H9 (cell line): Measurements from ENCODE around the gene ZNF445. TPM values are rescaled to one million over a fixed set of nuclear protein-coding genes. Genes with fewer than 3 reads are reported as not detected.

ENCODE experiments used
- DNase-seq: peaks from one replicate; pipeline ENCODE4 v3.0.0-alpha.2; 2017
- H2AFZ ChIP-seq: one replicate; pipeline ENCODE4 v1.6.1; 2013; ENCODE audit warnings: mild to moderate bottlenecking, low read length, control low read depth, moderate library complexity
- H2AK5ac ChIP-seq: 2 replicates; pipeline ENCODE4 v1.6.1; 2013; ENCODE audit warnings: low read length, control low read depth, mixed read lengths; ENCODE audit not compliant: insufficient read length
- H2BK120ac ChIP-seq: one replicate; pipeline ENCODE4 v1.6.1; 2013; ENCODE audit warnings: low read depth, mild to moderate bottlenecking, low read length, control low read depth, inconsistent platforms; ENCODE audit not compliant: poor library complexity, severe bottlenecking
- H2BK12ac ChIP-seq: 2 replicates; pipeline ENCODE4 v1.6.1; 2013; ENCODE audit warnings: low read length, control low read depth, mixed read lengths, low read depth; ENCODE audit not compliant: insufficient read length
- H2BK15ac ChIP-seq: 2 replicates; pipeline ENCODE4 v1.6.1; 2013; ENCODE audit warnings: low read depth, low read length, control low read depth
- H2BK20ac ChIP-seq: one replicate; pipeline ENCODE4 v1.6.1; 2013; ENCODE audit warnings: low read depth, mild to moderate bottlenecking, low read length, control low read depth, inconsistent platforms; ENCODE audit not compliant: poor library complexity, severe bottlenecking
- H2BK5ac ChIP-seq: 2 replicates; pipeline ENCODE4 v1.6.1; 2013; ENCODE audit warnings: low read length, control low read depth, mixed read lengths; ENCODE audit not compliant: insufficient read length
- H3K14ac ChIP-seq: 2 replicates; pipeline ENCODE4 v1.6.1; 2013; ENCODE audit warnings: low read length, control low read depth; ENCODE audit not compliant: insufficient read depth
- H3K18ac ChIP-seq: 2 replicates; pipeline ENCODE4 v1.6.1; 2013; ENCODE audit warnings: low read depth, mild to moderate bottlenecking, mixed read lengths, low read length, control low read depth; ENCODE audit not compliant: insufficient read length
- H3K23ac ChIP-seq: 2 replicates; pipeline ENCODE4 v1.6.1; 2013; ENCODE audit warnings: low read length, control low read depth, mixed read lengths, low read depth; ENCODE audit not compliant: insufficient read length
- H3K23me2 ChIP-seq: 2 replicates; pipeline ENCODE4 v1.6.1; 2013; ENCODE audit warnings: low read depth, mild to moderate bottlenecking, mixed read lengths, low read length, control low read depth; ENCODE audit not compliant: insufficient read length, poor library complexity, severe bottlenecking
- H3K27ac ChIP-seq: 2 replicates; pipeline ENCODE4 v1.5.1; 2013; ENCODE audit warnings: low read length, control low read depth, mixed read lengths, low read depth; ENCODE audit not compliant: insufficient read length
- H3K27me3 ChIP-seq: 2 replicates; pipeline ENCODE4 v1.6.1; 2013; ENCODE audit warnings: low read length, control low read depth, inconsistent platforms; ENCODE audit not compliant: insufficient read depth
- H3K4ac ChIP-seq: 2 replicates; pipeline ENCODE4 v1.6.1; 2013; ENCODE audit warnings: low read depth, mild to moderate bottlenecking, control low read depth, inconsistent platforms, low read length, moderate library complexity
- H3K4me1 ChIP-seq: 2 replicates; pipeline ENCODE4 v1.6.1; 2013; ENCODE audit warnings: low read length, control low read depth, inconsistent platforms; ENCODE audit not compliant: insufficient read depth
- H3K4me2 ChIP-seq: 2 replicates; pipeline ENCODE4 v1.6.1; 2013; ENCODE audit warnings: low read length, control low read depth, mixed read lengths; ENCODE audit not compliant: insufficient read length, insufficient read depth
- H3K56ac ChIP-seq: 2 replicates; pipeline ENCODE4 v1.6.1; 2013; ENCODE audit warnings: low read depth, mild to moderate bottlenecking, mixed read lengths, low read length, control low read depth; ENCODE audit not compliant: insufficient read length
- H3K79me1 ChIP-seq: 2 replicates; pipeline ENCODE4 v1.6.1; 2013; ENCODE audit warnings: low read depth, mild to moderate bottlenecking, moderate library complexity, low read length, control low read depth, inconsistent platforms; ENCODE audit not compliant: insufficient read depth, poor library complexity, severe bottlenecking
- H3K79me2 ChIP-seq: 2 replicates; pipeline ENCODE4 v1.6.1; 2013; ENCODE audit warnings: low read length, control low read depth, inconsistent platforms; ENCODE audit not compliant: insufficient read depth
- H3K9ac ChIP-seq: 2 replicates; pipeline ENCODE4 v1.6.1; 2013; ENCODE audit warnings: low read length, control low read depth, mixed read lengths; ENCODE audit not compliant: insufficient read length; ENCODE audit errors: extremely low read depth
- H3K9me3 ChIP-seq: one replicate; pipeline ENCODE4 v1.6.1; 2013; ENCODE audit warnings: low read depth, low read length, inconsistent platforms; ENCODE audit not compliant: control insufficient read depth
- H3T11ph ChIP-seq: one replicate; pipeline ENCODE4 v1.6.1; 2013; ENCODE audit warnings: mild to moderate bottlenecking, low read length, control low read depth, inconsistent platforms
- H4K20me1 ChIP-seq: one replicate; pipeline ENCODE4 v1.6.1; 2013; ENCODE audit not compliant: control insufficient read depth, insufficient read length, insufficient read depth
- H4K5ac ChIP-seq: 2 replicates; pipeline ENCODE4 v1.6.1; 2013; ENCODE audit warnings: low read depth, mild to moderate bottlenecking, mixed read lengths, low read length, control low read depth; ENCODE audit not compliant: insufficient read length
- H4K8ac ChIP-seq: replicated peaks from 2 replicates; pipeline ENCODE4 v1.6.1; 2013; ENCODE audit warnings: low read length, control low read depth, mixed read lengths, low read depth; ENCODE audit not compliant: insufficient read length
- H4K91ac ChIP-seq: 2 replicates; pipeline ENCODE4 v1.6.1; 2013; ENCODE audit warnings: low read depth, mild to moderate bottlenecking, moderate library complexity, mixed read lengths, low read length, control low read depth; ENCODE audit not compliant: insufficient read length
- H3K27ac Mint-ChIP-seq, 3 experiments: 2 replicates in 2 of 3; 3 replicates in 1 of 3; pipeline ENCODE4 v1.8.0; 2020 to 2021; ENCODE audit warnings: mixed read lengths in 3 of 3, mild to moderate bottlenecking in 1 of 3, moderate library complexity in 1 of 3
- H3K27me3 Mint-ChIP-seq: 2 replicates; pipeline ENCODE4 v1.8.0; 2021; ENCODE audit warnings: low read depth, mild to moderate bottlenecking, moderate library complexity, mixed read lengths
- H3K36me3 Mint-ChIP-seq, 3 experiments: 2 replicates in 2 of 3; 3 replicates in 1 of 3; pipeline ENCODE4 v1.8.0; 2020 to 2021; ENCODE audit warnings: low read depth in 3 of 3, mixed read lengths in 3 of 3; ENCODE audit not compliant: insufficient read depth in 1 of 3
- H3K4me1 Mint-ChIP-seq, 2 experiments: 2 replicates each; pipeline ENCODE4 v1.8.0; 2020; ENCODE audit warnings: mixed read lengths in 2 of 2
- H3K4me3 Mint-ChIP-seq, 2 experiments: 2 replicates in 1 of 2; 3 replicates in 1 of 2; pipeline ENCODE4 v1.8.0; 2020 to 2021; ENCODE audit warnings: mild to moderate bottlenecking in 2 of 2, mixed read lengths in 2 of 2, moderate library complexity in 1 of 2
- H3K9me3 Mint-ChIP-seq, 2 experiments: 2 replicates in 1 of 2; 3 replicates in 1 of 2; pipeline ENCODE4 v1.8.0; 2020; ENCODE audit warnings: mild to moderate bottlenecking in 2 of 2, mixed read lengths in 2 of 2, moderate library complexity in 1 of 2
- CTCF ChIP-seq: fragments of 200-600 bp; sonication (generic); conservative IDR thresholded peaks from 3 replicates; pipeline ENCODE4 v1.8.0; 2021; ENCODE audit warnings: antibody characterized with exemption, mild to moderate bottlenecking
- WGBS: extraction: QIAGEN DNeasy Blood & Tissue Kit; methylation state at CpG from one replicate; pipeline ENCODE4 v1.1.7; 2013; ENCODE audit warnings: missing lambda C conversion rate, low lambda C conversion rate, mixed read lengths; ENCODE audit not compliant: insufficient read length; ENCODE audit errors: extremely low coverage; 5-methylcytosine and 5-hydroxymethylcytosine counted together
- total RNA-seq: library from RNA; stranded (reverse); gene quantifications from 2 replicates; pipeline ENCODE4 v1.2.1, GENCODE V29; 2021

The ZNF445 gene
- total RNA-seq, 1 experiment from 2014 or later, result 26.0 TPM

GRCh38 chr3:44454258-44454657 is 23.2 kb downstream of the ZNF445 start:
- H3T11ph ChIP-seq, result no peak overlapping the region
- no peaks in the 10 kb centered on the region for H4K20me1 ChIP-seq
- no peak overlapping the region for H3K14ac ChIP-seq
- H3K56ac ChIP-seq, result no peak overlapping the region
- no peak overlapping the region for H3K9ac ChIP-seq
- no peak overlapping the region for H3K27ac ChIP-seq
- no peak overlapping the region for H3K27ac Mint-ChIP-seq
- no peaks in the 10 kb centered on the region for H3K79me2 ChIP-seq
- no peak overlapping the region for H2BK120ac ChIP-seq
- no peak overlapping the region for H2AFZ ChIP-seq
- no peaks in the 10 kb centered on the region for H3K27me3 ChIP-seq
- no peaks in the 10 kb centered on the region for H3K23me2 ChIP-seq
- H3K4ac ChIP-seq, result no peak overlapping the region
- H3K9me3 ChIP-seq, result no peaks in the 10 kb centered on the region
- no peak overlapping the region for H2BK15ac ChIP-seq
- no peaks in the 10 kb centered on the region for H3K4me1 ChIP-seq
- H2BK5ac ChIP-seq, result no peak overlapping the region
- DNase-seq, result no peak
- no peak overlapping the region for H3K4me2 ChIP-seq
- H3K79me1 ChIP-seq, result no peaks in the 10 kb centered on the region
- H4K91ac ChIP-seq, result no peak overlapping the region
- no peak overlapping the region for H3K23ac ChIP-seq
- H4K5ac ChIP-seq, result no peak overlapping the region
- TF ChIP-seq CTCF, result no peak
- no peaks in the 10 kb centered on the region for H3K9me3 Mint-ChIP-seq
- H2BK12ac ChIP-seq, result no peak overlapping the region
- no CpG with 5 or more reads among the region's 4 CpGs for WGBS
- H3K18ac ChIP-seq, result no peak overlapping the region
- H3K36me3 Mint-ChIP-seq, result peaks cover 35 to 69% (median 66%) of the 10 kb centered on the region in 3 experiments; a peak in 6 of 7 replicates
- H3K27me3 Mint-ChIP-seq, result no peaks in the 10 kb centered on the region
- H3K4me3 Mint-ChIP-seq, result no peak overlapping the region
- no peaks in the 10 kb centered on the region for H3K4me1 Mint-ChIP-seq
- no peak overlapping the region for H4K8ac ChIP-seq
- H2AK5ac ChIP-seq, result no peak overlapping the region
- no peak overlapping the region for H2BK20ac ChIP-seq
